Measurements from ENCODE around the gene MB21D2.

The MB21D2 gene

DNA sequence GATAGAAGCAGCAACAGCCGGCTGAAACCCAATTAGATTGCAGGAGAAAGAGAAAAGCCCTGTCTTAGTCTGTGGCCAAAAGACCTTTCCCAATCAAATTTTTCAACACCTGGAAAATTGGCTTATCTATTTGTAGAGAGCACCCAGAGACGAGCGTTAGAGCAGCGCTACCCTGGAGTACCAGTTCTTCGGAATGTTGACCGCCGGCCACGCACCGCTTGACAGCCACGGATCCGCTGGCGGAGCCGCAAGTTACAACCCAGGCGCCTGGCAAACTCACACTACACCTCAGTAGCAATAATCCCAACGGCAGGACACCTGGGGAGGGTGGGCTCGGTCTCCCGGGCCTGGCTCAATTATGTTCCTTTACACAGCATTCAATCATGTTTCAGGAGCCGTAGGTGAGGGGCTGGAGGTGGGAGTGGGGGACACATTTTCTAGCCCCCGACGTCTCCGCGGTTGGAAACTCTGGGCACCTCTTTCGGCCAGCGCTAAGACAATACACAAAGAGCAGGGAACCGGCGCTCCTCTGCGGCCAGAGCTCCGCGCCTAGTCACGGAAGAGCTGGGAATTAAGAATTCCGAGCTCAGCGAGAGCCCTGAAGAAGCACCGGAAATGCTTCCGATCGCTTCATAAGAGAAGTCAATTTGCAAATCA lies 1.2 kb downstream of the MB21D2 start:
- Histone ChIP-seq H3K27me3 (ENCODE audit: insufficient read depth, low read length) (peaks cover 9% of the 10 kb centered on the region; the same call in 1 of the 2 replicates), H3K4me3 (ENCODE audit: low read depth, low read length, poor library complexity, severe bottlenecking) (no peak overlapping the region), H3K79me2 (ENCODE audit: insufficient read depth, low read length) (no peaks in the 10 kb centered on the region), H3F3A (ENCODE audit: insufficient read depth, low read length) (no peaks in the 10 kb centered on the region), H2AFZ (ENCODE audit: low read length) (no peak overlapping the region), H3K9ac (ENCODE audit: low read length) (no peak overlapping the region), H3K27ac (ENCODE audit: low read depth, low read length, poor library complexity, severe bottlenecking) (no peak overlapping the region), H3K4me1 (ENCODE audit: insufficient read depth, low read length, severe bottlenecking) (no peaks in the 10 kb centered on the region), H3K36me3 (ENCODE audit: insufficient read depth, low read length) (no peaks in the 10 kb centered on the region), H3K4me2 (ENCODE audit: low read length) (no peak overlapping the region), H4K20me1 (ENCODE audit: insufficient read depth, low read length) (no peaks in the 10 kb centered on the region), H3K9me3 (ENCODE audit: low read length) (no peaks in the 10 kb centered on the region), H3K9me2 (ENCODE audit: low read depth, low read length) (no peaks in the 10 kb centered on the region)
- no peak for TF ChIP-seq EZH2 (IDR thresholded peaks at IDR 0.05; ENCODE audit: borderline replicate concordance, low read length)
- TF ChIP-seq, protein P1, sequence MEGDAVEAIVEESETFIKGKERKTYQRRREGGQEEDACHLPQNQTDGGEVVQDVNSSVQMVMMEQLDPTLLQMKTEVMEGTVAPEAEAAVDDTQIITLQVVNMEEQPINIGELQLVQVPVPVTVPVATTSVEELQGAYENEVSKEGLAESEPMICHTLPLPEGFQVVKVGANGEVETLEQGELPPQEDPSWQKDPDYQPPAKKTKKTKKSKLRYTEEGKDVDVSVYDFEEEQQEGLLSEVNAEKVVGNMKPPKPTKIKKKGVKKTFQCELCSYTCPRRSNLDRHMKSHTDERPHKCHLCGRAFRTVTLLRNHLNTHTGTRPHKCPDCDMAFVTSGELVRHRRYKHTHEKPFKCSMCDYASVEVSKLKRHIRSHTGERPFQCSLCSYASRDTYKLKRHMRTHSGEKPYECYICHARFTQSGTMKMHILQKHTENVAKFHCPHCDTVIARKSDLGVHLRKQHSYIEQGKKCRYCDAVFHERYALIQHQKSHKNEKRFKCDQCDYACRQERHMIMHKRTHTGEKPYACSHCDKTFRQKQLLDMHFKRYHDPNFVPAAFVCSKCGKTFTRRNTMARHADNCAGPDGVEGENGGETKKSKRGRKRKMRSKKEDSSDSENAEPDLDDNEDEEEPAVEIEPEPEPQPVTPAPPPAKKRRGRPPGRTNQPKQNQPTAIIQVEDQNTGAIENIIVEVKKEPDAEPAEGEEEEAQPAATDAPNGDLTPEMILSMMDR (IDR thresholded peaks at IDR 0.05; ENCODE audit: low read length), result no peak

DNA sequence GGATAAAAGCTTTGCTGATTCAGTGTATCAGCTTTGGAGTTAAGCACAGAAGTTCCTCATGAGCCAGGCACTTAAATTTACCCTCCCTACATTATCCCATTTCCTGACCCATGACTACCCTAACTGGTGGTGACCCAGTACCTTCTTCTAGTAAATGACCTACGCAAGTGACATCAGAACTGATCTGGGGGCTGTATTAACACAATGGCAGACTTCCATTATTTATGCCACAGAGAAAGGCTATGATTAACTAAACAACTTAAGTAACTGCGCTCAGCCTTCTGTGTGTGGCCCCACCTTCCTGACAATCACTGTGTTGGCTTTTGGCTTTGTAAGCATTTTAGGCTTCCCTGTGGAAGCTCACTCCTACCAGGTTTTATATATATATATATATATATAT lies 1.9 kb downstream of the MB21D2 start:
- no peak overlapping the region for H3K9ac ChIP-seq (ENCODE audit: low read length)
- H3K9me2 ChIP-seq (ENCODE audit: low read depth, low read length), result no peaks in the 10 kb centered on the region
- no peaks in the 10 kb centered on the region for H3K79me2 ChIP-seq (ENCODE audit: insufficient read depth, low read length)

DNA sequence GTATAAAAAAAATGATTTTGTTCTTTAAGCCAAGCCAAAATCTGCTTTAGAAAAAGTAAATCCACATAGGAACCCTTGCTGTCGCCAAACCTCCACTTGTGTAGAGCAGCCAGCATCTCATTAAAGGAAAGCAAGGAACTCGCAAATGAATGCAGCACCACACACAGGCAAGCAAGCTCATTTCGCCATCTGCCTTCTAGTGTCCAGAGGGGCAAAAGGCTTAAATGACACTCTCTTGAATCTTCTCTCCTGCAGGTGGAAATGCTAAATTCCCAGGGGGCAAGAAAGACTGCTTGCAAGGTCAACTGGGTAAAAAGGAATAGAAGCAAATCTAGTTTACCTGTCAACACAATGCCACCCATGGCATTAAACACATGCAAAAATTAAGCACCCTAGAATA lies 2.4 kb downstream of the MB21D2 start:
- Histone ChIP-seq H3K9ac (ENCODE audit: low read length) (no peak overlapping the region), H3K36me3 (ENCODE audit: insufficient read depth, low read length) (no peaks in the 10 kb centered on the region), H3K27me3 (ENCODE audit: insufficient read depth, low read length) (peaks cover 9% of the 10 kb centered on the region; the same call in 1 of the 2 replicates), H4K20me1 (ENCODE audit: insufficient read depth, low read length) (no peaks in the 10 kb centered on the region), H3K9me2 (ENCODE audit: low read depth, low read length) (no peaks in the 10 kb centered on the region), H3K27ac (ENCODE audit: low read depth, low read length, poor library complexity, severe bottlenecking) (no peak overlapping the region), H3K4me2 (ENCODE audit: low read length) (no peak overlapping the region), H3F3A (ENCODE audit: insufficient read depth, low read length) (no peaks in the 10 kb centered on the region), H3K79me2 (ENCODE audit: insufficient read depth, low read length) (no peaks in the 10 kb centered on the region), H3K9me3 (ENCODE audit: low read length) (no peaks in the 10 kb centered on the region), H2AFZ (ENCODE audit: low read length) (no peak overlapping the region), H3K4me3 (ENCODE audit: low read depth, low read length, poor library complexity, severe bottlenecking) (no peak overlapping the region), H3K4me1 (ENCODE audit: insufficient read depth, low read length, severe bottlenecking) (no peaks in the 10 kb centered on the region)
- no peak for TF ChIP-seq EZH2 (IDR thresholded peaks at IDR 0.05; ENCODE audit: borderline replicate concordance, low read length)
- TF ChIP-seq, protein P1 (IDR thresholded peaks at IDR 0.05; ENCODE audit: low read length), result no peak

More for the DNA sequence above, 1.9 kb downstream of the MB21D2 start:
- H3K4me2 ChIP-seq (ENCODE audit: low read length), result no peak overlapping the region
- TF ChIP-seq EZH2 (IDR thresholded peaks at IDR 0.05; ENCODE audit: borderline replicate concordance, low read length), result no peak
- TF ChIP-seq, protein P1 (IDR thresholded peaks at IDR 0.05; ENCODE audit: low read length), result no peak
- H4K20me1 ChIP-seq (ENCODE audit: insufficient read depth, low read length), result no peaks in the 10 kb centered on the region
- H3K27ac ChIP-seq (ENCODE audit: low read depth, low read length, poor library complexity, severe bottlenecking), result no peak overlapping the region
- H3K36me3 ChIP-seq (ENCODE audit: insufficient read depth, low read length), result no peaks in the 10 kb centered on the region
- H2AFZ ChIP-seq (ENCODE audit: low read length), result no peak overlapping the region
- peaks cover 9% of the 10 kb centered on the region; the same call in 1 of the 2 replicates for H3K27me3 ChIP-seq (ENCODE audit: insufficient read depth, low read length)
- H3K4me1 ChIP-seq (ENCODE audit: insufficient read depth, low read length, severe bottlenecking), result no peaks in the 10 kb centered on the region
- no peak overlapping the region for H3K4me3 ChIP-seq (ENCODE audit: low read depth, low read length, poor library complexity, severe bottlenecking)
- H3F3A ChIP-seq (ENCODE audit: insufficient read depth, low read length), result no peaks in the 10 kb centered on the region
- H3K9me3 ChIP-seq (ENCODE audit: low read length), result no peaks in the 10 kb centered on the region

Data from OCI-LY1 (cell line).